OCI-LY7 (cell line): ENCODE measurements around the gene STAT4.

Source experiments
- CTCF ChIP-seq: fragments of 200-600 bp; sonication (generic); conservative IDR thresholded peaks from 2 replicates; pipeline ENCODE4 v1.5.1; 2014; ENCODE audit warnings: mild to moderate bottlenecking, antibody characterized with exemption, low read length, moderate library complexity, mixed read lengths
- EZH2phosphoT487 ChIP-seq: fragments of 200-600 bp; sonication (generic); IDR thresholded peaks from 2 replicates; pipeline ENCODE4 v1.6.1; 2018; ENCODE audit warnings: low read depth, borderline replicate concordance, mild to moderate bottlenecking, mixed run types, antibody characterized with exemption, low read length, moderate library complexity, mixed read lengths

GRCh38 chr2:191012346-191012745 is 138.4 kb downstream of the STAT4 start:
- no peak for TF ChIP-seq CTCF
- TF ChIP-seq EZH2phosphoT487, result no peak
